Fibroblast of pulmonary artery (primary cell): Measurements from ENCODE around the gene B4GALT3.

Experiments used
- DNase-seq: peaks from one replicate; pipeline ENCODE4 v3.0.0-alpha.2; 2010; ENCODE audit warnings: low read depth
- H3K4me3 ChIP-seq: replicated peaks from 2 replicates; pipeline ENCODE4 v1.5.1; 2011; ENCODE audit warnings: low read depth, mild to moderate bottlenecking, control low read depth, low read length, moderate library complexity
- TF ChIP-seq, protein P1 (sequence below): IDR thresholded peaks from 2 replicates; pipeline ENCODE4 v1.5.1; 2011; ENCODE audit warnings: mild to moderate bottlenecking, control low read depth, low read length, inconsistent platforms; ENCODE audit errors: missing control alignments

B4GALT3 gene

DNA sequence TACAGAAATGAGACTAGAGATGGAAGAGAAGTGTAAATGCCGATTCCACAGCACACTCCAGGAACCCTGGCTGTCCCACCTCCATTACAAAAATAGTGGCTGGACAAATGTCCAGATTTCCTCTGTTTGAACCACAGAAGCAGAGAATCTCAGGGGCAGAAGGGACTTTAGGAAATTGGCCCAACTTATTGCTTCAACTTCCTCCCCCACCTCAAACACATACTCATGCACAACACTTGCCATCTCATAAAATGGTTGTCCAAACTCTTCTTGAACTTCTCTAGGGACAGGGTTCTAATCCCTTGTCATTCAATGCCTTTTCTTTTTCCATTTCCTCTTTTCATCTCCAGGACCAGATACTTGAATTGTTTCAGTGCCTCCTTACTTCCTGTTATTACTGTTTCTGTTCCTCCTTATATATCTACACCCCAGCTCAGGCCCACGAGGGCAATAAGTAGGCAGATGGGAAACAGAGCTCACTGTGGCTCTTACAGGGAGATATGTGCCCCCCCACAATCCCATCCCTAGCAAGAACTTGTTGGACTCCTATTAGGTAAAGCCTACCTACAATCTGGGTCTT lies 8.5 kb upstream of the B4GALT3 start:
- DNase-seq, result no peak
- TF ChIP-seq, protein P1, sequence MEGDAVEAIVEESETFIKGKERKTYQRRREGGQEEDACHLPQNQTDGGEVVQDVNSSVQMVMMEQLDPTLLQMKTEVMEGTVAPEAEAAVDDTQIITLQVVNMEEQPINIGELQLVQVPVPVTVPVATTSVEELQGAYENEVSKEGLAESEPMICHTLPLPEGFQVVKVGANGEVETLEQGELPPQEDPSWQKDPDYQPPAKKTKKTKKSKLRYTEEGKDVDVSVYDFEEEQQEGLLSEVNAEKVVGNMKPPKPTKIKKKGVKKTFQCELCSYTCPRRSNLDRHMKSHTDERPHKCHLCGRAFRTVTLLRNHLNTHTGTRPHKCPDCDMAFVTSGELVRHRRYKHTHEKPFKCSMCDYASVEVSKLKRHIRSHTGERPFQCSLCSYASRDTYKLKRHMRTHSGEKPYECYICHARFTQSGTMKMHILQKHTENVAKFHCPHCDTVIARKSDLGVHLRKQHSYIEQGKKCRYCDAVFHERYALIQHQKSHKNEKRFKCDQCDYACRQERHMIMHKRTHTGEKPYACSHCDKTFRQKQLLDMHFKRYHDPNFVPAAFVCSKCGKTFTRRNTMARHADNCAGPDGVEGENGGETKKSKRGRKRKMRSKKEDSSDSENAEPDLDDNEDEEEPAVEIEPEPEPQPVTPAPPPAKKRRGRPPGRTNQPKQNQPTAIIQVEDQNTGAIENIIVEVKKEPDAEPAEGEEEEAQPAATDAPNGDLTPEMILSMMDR, result no peak
- H3K4me3 ChIP-seq, result no peak overlapping the region

DNA sequence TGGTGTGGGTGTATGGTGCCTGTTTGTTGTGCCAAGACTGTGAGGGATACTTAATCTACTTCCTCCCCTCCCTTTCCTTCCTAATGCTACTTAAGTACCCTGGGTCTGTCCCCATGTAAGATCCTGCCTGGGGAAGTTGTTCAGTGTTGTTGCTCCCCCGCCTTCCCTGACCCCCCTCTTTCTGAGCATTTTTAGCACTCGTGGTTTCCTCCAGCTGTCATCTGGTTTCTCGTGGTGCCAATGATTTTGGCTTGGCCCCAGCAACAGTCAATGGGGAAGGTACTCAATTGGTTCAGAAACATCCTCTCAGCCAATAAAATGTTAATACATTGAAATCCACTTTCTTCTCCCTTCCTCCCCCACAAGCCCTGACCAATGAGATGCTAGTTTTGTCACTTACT lies 8.0 kb upstream of the B4GALT3 start:
- no peak overlapping the region for H3K4me3 ChIP-seq
- TF ChIP-seq, protein P1, result no peak
- peak; percentile 83 for DNase-seq

DNA sequence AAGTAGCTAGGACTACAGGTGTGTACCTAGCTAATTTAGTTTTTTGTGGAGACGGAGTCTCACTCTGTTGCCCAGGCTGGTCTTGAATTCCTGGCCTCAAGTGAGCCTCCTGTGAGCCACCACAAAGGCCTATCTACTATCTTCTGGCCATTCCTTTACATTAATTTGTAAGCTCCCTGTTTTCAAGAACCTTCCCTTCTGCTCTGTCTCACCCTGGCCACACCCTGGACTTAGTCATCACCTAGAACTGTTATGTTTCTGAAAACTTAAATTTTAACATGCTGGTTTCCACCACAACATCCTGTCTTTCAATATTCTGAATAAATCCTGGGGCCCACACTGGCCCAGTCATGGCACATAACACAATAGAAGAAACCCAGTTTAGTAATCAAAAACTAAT lies 4.9 kb upstream of the B4GALT3 start:
- DNase-seq, result no peak
- TF ChIP-seq, protein P1, result no peak
- no peak overlapping the region for H3K4me3 ChIP-seq

DNA sequence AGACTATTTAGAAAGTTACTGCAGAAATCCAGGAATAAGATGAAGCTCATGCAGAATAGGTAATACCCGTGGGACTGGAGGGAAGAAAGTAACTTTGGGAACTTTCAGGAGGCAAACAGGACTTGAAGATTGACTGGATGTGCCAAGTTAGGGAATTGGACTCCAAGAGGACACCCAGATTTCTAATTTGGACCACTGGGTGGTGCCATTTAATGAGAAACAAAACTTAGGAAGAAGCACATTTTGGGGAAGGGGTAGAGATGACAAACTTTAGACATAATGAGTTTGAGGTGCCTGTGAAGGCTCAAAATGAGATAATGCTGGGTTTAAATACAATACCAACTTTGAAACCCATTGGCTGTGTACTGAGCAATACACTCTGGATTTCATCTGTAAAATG lies 3.3 kb upstream of the B4GALT3 start:
- TF ChIP-seq, protein P1, result peak; percentile 47
- DNase-seq, result peak; percentile 50
- H3K4me3 ChIP-seq, result no peak overlapping the region

DNA sequence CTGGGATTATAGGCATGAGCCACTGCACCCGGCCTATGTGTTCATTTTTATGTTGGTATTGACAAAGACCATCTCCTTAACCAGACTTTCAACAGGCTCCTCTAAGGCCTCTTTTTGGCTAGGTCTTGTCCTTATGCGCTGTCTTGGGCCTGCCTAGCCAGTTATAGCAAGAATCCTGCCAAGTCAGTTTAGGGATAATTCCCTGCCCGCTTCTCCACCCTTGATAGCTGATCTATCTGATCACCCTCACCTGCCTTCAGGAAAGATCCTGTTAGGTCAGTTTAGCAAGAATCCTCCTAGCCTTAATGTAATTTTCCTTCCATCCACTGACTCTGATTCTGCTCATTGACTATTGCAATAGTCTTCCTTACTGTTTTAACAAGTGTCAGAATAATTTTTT lies 2.4 kb upstream of the B4GALT3 start:
- no peak overlapping the region for H3K4me3 ChIP-seq
- TF ChIP-seq, protein P1, result no peak
- no peak for DNase-seq

DNA sequence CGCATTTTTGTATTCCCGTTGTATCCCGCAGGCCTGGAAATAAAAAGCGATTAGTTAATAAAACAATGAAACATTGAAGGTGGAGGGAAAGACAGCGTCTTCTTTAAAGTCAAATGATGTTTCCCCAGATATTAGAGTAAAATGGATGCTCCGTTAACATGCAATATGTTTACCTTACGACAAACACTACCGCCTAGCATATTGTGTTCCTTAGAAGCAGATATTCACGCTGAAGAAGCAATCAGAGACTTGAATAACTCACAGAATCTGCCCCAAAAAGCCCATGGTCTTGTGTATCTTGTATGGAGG lies 583 bp upstream of the B4GALT3 start:
- H3K4me3 ChIP-seq, result peak overlapping the region; percentile 98
- DNase-seq, result no peak
- TF ChIP-seq, protein P1, result no peak

DNA sequence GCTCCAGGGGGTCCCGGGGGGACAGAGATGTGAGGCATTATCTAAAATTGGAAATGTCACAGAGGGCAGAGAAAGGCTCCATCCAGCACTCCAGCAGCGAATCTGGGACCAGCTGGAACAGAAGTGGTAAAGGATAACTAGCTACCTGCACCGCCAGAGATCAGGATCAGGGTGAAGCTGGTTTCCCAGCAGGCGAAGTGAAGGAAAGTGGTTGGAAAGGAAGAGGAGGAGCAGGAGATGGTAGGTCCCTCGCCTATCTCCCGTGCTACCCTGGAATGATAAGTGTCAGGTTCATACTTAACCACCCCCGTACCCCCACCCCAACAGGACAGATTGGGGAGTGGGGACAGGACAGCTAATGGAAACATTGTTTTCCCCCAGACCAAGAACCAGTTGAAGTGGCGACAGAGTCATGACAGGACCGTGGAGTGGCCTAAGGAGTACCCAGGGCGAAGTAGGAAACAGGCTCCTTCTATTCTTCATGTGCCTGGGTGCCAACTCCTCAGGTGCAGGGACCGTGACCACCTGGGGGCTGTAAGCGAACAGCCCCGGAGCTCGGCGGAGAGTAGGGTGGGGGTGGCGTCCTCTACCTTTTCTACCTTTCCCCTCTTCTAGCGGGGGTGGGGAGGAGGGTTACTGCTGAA lies 717 bp downstream of the B4GALT3 start:
- TF ChIP-seq, protein P1, result no peak
- H3K4me3 ChIP-seq, result peak overlapping the region; percentile 98
- DNase-seq, result no peak
